ENCODE data around the gene IMP4.

DNA sequence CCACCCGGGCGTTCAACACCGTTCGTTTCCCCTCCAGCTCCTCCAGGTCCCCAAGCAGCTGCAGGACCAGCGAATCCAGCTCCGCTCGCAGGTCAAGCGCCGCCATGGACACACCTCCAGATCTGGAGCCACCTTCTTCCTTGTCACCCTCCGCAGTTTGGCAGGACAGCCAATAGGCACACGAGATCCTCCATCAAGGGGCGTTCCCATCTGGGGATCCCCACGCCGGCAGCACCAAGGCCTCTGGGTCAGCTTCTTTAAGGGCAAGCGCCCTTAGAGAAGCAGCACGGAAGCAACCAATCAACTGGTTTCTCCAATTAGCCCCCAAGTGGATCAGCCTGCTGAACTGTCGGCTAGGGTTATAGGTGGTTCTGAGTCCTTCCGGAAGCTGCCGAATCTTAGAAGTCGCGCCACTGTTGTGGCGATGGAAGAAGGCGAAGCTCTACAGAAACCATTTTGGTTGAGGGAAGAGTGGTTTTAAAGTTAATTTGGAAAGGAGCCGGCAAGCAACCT lies 621 bp upstream of the IMP4 start:
- TF ChIP-seq, protein P1, sequence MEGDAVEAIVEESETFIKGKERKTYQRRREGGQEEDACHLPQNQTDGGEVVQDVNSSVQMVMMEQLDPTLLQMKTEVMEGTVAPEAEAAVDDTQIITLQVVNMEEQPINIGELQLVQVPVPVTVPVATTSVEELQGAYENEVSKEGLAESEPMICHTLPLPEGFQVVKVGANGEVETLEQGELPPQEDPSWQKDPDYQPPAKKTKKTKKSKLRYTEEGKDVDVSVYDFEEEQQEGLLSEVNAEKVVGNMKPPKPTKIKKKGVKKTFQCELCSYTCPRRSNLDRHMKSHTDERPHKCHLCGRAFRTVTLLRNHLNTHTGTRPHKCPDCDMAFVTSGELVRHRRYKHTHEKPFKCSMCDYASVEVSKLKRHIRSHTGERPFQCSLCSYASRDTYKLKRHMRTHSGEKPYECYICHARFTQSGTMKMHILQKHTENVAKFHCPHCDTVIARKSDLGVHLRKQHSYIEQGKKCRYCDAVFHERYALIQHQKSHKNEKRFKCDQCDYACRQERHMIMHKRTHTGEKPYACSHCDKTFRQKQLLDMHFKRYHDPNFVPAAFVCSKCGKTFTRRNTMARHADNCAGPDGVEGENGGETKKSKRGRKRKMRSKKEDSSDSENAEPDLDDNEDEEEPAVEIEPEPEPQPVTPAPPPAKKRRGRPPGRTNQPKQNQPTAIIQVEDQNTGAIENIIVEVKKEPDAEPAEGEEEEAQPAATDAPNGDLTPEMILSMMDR (IDR thresholded peaks at IDR 0.05; ENCODE audit: low read length) = no peak
- no peak for TF ChIP-seq EZH2 (IDR thresholded peaks at IDR 0.05; ENCODE audit: borderline replicate concordance, low read length)
